GM18511 (cell line): Measurements from ENCODE around the gene PDZD8.
"Not testable (repeated sequence)": the region's sequence is repeated elsewhere in the genome, so short reads cannot be mapped to it uniquely, and the experiment has no call there.

Source experiments
- ATAC-seq: cut with Tn5 transposase; IDR thresholded peaks from one replicate; pipeline ENCODE4 v1.9.1; 2021; ENCODE audit warnings: mild to moderate bottlenecking, moderate library complexity; ENCODE audit not compliant: unreplicated experiment

The PDZD8 gene

DNA sequence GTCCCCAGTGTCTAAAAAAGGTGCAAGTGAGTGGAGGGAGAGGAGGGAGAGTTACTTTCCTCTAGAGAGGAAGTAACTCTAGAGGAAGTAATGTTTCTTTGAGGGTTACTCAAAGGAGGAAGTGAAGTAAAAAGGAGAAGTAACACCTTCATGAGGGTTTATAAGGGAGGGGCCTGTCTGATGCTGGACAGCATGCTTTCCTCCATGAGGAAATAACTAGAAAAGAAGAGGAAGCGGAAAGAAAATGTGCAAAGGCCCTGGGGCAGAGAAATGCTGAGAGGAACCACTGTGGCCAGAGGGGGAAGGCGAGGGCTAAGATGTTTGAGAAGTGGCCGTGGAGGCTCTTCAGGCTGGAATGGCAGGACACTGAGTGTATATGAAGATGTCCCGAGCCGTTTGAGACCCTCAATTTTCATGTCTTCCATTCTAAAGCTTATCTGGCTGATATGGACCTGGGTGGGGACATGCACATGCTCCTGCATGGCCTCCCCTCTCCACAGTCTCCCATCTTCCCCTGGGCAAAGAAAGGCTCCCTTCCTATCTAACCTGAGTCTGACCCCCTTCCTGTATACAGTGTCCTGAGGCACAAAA, 137.7 kb downstream of the PDZD8 start:
- ATAC-seq, result peak; percentile 65

DNA sequence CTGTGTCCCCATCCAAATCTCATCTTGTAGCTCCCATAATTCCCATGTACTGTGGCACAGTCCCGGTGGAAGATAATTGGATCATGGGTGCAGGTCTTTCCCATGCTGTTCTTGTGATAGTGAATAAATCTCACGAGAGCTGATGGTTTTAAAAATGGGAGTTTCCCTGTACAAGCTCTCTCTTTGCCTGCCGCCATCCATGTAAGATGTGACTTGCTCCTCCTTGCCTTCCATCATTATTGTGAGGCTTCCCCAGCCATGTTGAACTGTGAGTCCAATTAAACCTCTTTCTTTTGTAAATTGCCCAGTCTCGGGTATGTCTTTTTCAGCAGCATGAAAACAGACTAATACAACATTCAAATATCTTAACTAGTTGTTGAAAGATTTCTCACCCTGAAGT, 145.1 kb downstream of the PDZD8 start:
- ATAC-seq, result not testable (repeated sequence)

DNA sequence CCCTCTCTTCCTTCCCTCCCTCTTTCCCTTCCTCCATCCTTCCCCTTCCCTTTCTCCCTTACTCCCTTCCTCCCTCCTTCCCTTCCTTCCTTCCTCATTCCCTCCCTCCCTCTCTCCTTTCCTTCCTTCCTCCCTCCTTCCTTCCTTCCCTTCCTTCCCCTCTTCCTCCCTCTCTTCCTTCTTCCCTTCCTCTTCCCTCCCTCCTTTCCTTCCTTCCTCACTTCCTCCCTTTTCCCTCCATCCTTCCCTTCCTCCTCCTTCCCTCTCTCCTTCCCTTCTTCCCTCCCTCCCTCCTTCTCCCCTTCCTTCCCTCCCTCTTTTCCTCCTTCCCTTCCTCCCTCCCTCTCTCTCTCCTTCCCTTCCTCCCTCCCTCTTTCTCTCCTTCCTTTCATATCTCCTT, 147.0 kb downstream of the PDZD8 start:
- no peak for ATAC-seq
